ENCODE data around the gene KRTAP25-1. TPM values are rescaled to one million over a fixed set of nuclear protein-coding genes. Genes with fewer than 3 reads are reported as not detected.

KRTAP25-1 gene
- polyA plus RNA-seq, 1 donor from 2014 or later: not detected

- H2AFZ ChIP-seq (ENCODE audit: low read depth, low read length): no peak overlapping the region
- no peaks in the 10 kb centered on the region for H3K79me2 ChIP-seq (replicated peaks; ENCODE audit: insufficient read depth, low read length)
- no peak overlapping the region for H3K9ac ChIP-seq (ENCODE audit: low read length)
- H3K27ac ChIP-seq (ENCODE audit: low read length): no peak overlapping the region
- H3K4me2 ChIP-seq (ENCODE audit: low read length): no peak overlapping the region
- no peaks in the 10 kb centered on the region for H3K27me3 ChIP-seq (ENCODE audit: insufficient read depth, low read depth, low read length)
- H3K36me3 ChIP-seq (ENCODE audit: insufficient read depth, low read length): no peaks in the 10 kb centered on the region
- TF ChIP-seq POLR2AphosphoS5 (IDR thresholded peaks at IDR 0.05) (no peak), CTCF (IDR thresholded peaks at IDR 0.05; ENCODE audit: poor library complexity, severe bottlenecking) (no peak), MXI1 (conservative IDR thresholded peaks at IDR 0.05; ENCODE audit: poor library complexity, severe bottlenecking) (no peak), REST (IDR thresholded peaks at IDR 0.05; ENCODE audit: borderline replicate concordance) (no peak), TAF1 (IDR thresholded peaks at IDR 0.05; ENCODE audit: low read depth) (no peak), SMC3 (conservative IDR thresholded peaks at IDR 0.05; ENCODE audit: poor library complexity) (no peak), RAD21 (conservative IDR thresholded peaks at IDR 0.05) (no peak), EZH2 (IDR thresholded peaks at IDR 0.05; ENCODE audit: borderline replicate concordance, insufficient read depth, low read length, poor library complexity, severe bottlenecking) (no peak), EP300 (conservative IDR thresholded peaks at IDR 0.05; ENCODE audit: poor library complexity, severe bottlenecking) (no peak)
- H3F3A ChIP-seq (ENCODE audit: insufficient read depth, low read length, poor library complexity, severe bottlenecking): no peaks in the 10 kb centered on the region
- no peaks in the 10 kb centered on the region for H3K9me2 ChIP-seq (ENCODE audit: insufficient read depth, low read length)
- H3K4me3 ChIP-seq (ENCODE audit: low read length): no peak overlapping the region
- no peaks in the 10 kb centered on the region for H3K9me3 ChIP-seq (ENCODE audit: low read length)
- H4K20me1 ChIP-seq (ENCODE audit: insufficient read depth): no peaks in the 10 kb centered on the region
These were observed 45.6 kb downstream of the KRTAP25-1 start for GRCh38 chr21:30243691-30244090.

GRCh38 chr21:30240661-30241060 lies 48.7 kb downstream of the KRTAP25-1 start:
- Histone ChIP-seq H3K9me3 (ENCODE audit: low read length) (no peaks in the 10 kb centered on the region), H3F3A (ENCODE audit: insufficient read depth, low read length, poor library complexity, severe bottlenecking) (no peaks in the 10 kb centered on the region), H3K9me2 (ENCODE audit: insufficient read depth, low read length) (no peaks in the 10 kb centered on the region), H2AFZ (ENCODE audit: low read depth, low read length) (no peak overlapping the region), H3K27me3 (ENCODE audit: insufficient read depth, low read depth, low read length) (no peaks in the 10 kb centered on the region), H3K27ac (ENCODE audit: low read length) (no peak overlapping the region), H3K79me2 (replicated peaks; ENCODE audit: insufficient read depth, low read length) (no peaks in the 10 kb centered on the region), H3K36me3 (ENCODE audit: insufficient read depth, low read length) (no peaks in the 10 kb centered on the region), H3K9ac (ENCODE audit: low read length) (no peak overlapping the region), H3K4me3 (ENCODE audit: low read length) (no peak overlapping the region), H3K4me2 (ENCODE audit: low read length) (no peak overlapping the region), H4K20me1 (ENCODE audit: insufficient read depth) (no peaks in the 10 kb centered on the region)
- no peak for TF ChIP-seq SMC3 (conservative IDR thresholded peaks at IDR 0.05; ENCODE audit: poor library complexity)
- TF ChIP-seq REST (IDR thresholded peaks at IDR 0.05; ENCODE audit: borderline replicate concordance): no peak
- TF ChIP-seq POLR2AphosphoS5 (IDR thresholded peaks at IDR 0.05): no peak
- TF ChIP-seq RAD21 (conservative IDR thresholded peaks at IDR 0.05): no peak
- TF ChIP-seq EP300 (conservative IDR thresholded peaks at IDR 0.05; ENCODE audit: poor library complexity, severe bottlenecking): no peak
- no peak for TF ChIP-seq CTCF (IDR thresholded peaks at IDR 0.05; ENCODE audit: poor library complexity, severe bottlenecking)
- no peak for TF ChIP-seq TAF1 (IDR thresholded peaks at IDR 0.05; ENCODE audit: low read depth)
- TF ChIP-seq EZH2 (IDR thresholded peaks at IDR 0.05; ENCODE audit: borderline replicate concordance, insufficient read depth, low read length, poor library complexity, severe bottlenecking): no peak
- no peak for TF ChIP-seq MXI1 (conservative IDR thresholded peaks at IDR 0.05; ENCODE audit: poor library complexity, severe bottlenecking)
